Measurements from ENCODE around the gene AFAP1. TPM values are rescaled to one million over a fixed set of nuclear protein-coding genes. Genes with fewer than 3 reads are reported as not detected.

Gene AFAP1
- total RNA-seq, 2 donors from 2014 or later: 29.7 to 43.9 TPM

DNA sequence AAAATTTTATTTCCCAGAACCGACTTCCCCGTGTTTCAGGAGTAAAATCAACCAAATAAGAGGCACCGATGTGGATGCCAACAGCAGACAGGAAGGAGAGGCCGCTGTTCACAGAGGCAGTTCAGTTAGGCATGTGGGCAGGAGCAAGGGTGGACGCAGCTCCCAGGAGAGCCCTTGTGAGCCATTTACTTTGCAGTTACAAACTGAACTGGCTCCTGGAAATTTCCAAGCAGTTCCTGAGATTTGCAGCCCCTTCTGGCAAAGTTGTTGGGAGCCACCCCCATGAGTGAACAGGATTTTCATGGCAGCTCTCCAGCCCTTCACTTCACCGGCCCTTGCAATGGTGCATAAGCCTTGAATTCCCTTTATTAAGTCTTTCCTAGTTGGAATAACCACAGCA lies 189.1 kb downstream of the AFAP1 start:
- no peaks in the 10 kb centered on the region for H3K4me1 ChIP-seq
- intact Hi-C loops (cut with DNase I): no loop called here
- TF ChIP-seq, protein P1, sequence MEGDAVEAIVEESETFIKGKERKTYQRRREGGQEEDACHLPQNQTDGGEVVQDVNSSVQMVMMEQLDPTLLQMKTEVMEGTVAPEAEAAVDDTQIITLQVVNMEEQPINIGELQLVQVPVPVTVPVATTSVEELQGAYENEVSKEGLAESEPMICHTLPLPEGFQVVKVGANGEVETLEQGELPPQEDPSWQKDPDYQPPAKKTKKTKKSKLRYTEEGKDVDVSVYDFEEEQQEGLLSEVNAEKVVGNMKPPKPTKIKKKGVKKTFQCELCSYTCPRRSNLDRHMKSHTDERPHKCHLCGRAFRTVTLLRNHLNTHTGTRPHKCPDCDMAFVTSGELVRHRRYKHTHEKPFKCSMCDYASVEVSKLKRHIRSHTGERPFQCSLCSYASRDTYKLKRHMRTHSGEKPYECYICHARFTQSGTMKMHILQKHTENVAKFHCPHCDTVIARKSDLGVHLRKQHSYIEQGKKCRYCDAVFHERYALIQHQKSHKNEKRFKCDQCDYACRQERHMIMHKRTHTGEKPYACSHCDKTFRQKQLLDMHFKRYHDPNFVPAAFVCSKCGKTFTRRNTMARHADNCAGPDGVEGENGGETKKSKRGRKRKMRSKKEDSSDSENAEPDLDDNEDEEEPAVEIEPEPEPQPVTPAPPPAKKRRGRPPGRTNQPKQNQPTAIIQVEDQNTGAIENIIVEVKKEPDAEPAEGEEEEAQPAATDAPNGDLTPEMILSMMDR (IDR thresholded peaks at IDR 0.05): no peak
- no peak for DNase-seq
- no peak overlapping the region for H3K27ac ChIP-seq
- no peaks in the 10 kb centered on the region for H3K9me3 ChIP-seq
- no peaks in the 10 kb centered on the region for H3K27me3 ChIP-seq
- no peak overlapping the region for H3K9ac ChIP-seq (ENCODE audit: low read depth in 2 of 2, low read length in 2 of 2)
- H3K36me3 ChIP-seq: no peaks in the 10 kb centered on the region
- no peak overlapping the region for H3K4me3 ChIP-seq

DNA sequence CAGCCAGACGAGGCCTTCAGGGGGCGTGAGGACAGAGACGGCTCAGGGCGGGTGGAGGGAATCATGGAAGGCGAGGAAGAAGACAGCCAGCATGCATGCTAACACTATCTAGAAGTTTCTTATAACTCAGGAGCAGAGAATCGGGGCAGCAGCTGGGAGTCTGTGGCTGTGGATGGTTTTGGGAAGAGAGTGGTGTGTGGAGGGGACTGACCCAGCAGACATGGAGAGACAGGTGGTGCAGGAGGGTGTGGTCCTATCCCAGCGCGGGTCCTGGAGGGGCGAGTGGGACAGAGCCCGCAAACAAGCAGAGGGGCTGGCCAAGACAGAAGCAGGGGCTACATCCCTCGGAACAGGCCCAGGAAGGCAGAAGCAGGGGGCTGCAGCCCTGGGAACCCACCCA lies 192.1 kb downstream of the AFAP1 start:
- no peak overlapping the region for H3K4me3 ChIP-seq
- no peak overlapping the region for H3K9ac ChIP-seq (ENCODE audit: low read depth in 2 of 2, low read length in 2 of 2)
- no peak overlapping the region for H3K27ac ChIP-seq
- TF ChIP-seq, protein P1 (IDR thresholded peaks at IDR 0.05): no peak
- H3K27me3 ChIP-seq: no peaks in the 10 kb centered on the region
- intact Hi-C loops (cut with DNase I): no loop called here
- DNase-seq: no peak
- no peaks in the 10 kb centered on the region for H3K9me3 ChIP-seq
- H3K4me1 ChIP-seq: no peaks in the 10 kb centered on the region
- H3K36me3 ChIP-seq: no peaks in the 10 kb centered on the region

DNA sequence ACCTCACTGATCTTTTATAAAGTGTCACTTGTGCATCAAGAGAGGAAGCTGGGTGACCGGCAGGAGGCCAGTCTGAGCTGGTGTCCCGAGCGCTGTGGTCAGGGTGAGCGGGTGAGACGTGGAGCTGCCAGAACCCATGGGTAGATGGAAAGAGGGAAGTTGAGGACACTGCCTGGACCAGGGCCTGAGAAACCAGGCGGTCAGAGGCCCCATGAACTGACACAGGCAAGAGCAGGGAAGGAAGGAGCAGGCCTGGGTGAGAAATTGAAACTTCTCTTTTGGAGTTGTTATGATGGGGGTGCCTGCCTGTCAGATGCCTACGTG lies 192.6 kb downstream of the AFAP1 start:
- Histone ChIP-seq H3K4me1 (no peaks in the 10 kb centered on the region), H3K27ac (no peak overlapping the region), H3K9me3 (no peaks in the 10 kb centered on the region), H3K9ac (ENCODE audit: low read depth in 2 of 2, low read length in 2 of 2) (no peak overlapping the region), H3K36me3 (no peaks in the 10 kb centered on the region), H3K27me3 (no peaks in the 10 kb centered on the region), H3K4me3 (no peak overlapping the region)
- intact Hi-C loops (cut with DNase I): no loop called here
- no peak for DNase-seq
- TF ChIP-seq, protein P1 (IDR thresholded peaks at IDR 0.05): no peak

DNA sequence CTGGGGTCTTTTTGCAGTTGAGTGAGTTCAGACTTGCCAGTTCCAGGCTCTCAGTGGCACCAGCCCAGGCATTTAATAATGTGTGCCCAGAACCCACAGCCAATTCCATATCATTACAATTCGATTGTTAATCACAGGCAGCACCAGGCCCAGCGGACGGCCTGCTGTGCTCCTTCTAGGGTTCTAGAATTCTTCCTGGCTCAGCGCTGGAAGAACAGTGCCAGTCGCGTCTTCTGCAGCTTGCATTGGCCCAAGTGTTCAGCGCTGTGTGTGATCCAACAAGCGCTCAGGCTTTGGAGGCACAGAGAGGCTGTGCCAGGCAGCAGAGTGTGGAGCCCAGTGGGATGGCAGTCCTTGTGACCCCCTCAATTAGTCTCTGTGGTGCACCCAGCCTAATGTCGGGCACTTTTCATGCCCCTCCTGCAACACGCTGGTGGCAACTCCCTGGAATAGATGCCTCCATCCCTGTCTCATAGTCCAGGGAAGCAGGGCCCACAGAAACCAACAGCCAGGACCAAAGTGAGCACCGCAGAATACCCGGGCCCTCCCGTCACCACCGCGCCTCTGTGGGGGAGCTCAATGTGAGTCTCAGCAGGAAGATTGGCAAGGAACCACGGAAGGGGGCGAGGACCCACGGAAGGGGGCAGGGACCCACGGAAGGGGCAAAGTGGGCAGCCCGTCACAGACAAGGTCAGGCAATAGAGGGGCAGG lies 193.2 kb downstream of the AFAP1 start:
- intact Hi-C loops (cut with DNase I): no loop called here
- Histone ChIP-seq H3K9me3 (no peaks in the 10 kb centered on the region), H3K27me3 (no peaks in the 10 kb centered on the region), H3K36me3 (no peaks in the 10 kb centered on the region), H3K9ac (ENCODE audit: low read depth in 2 of 2, low read length in 2 of 2) (no peak overlapping the region), H3K27ac (no peak overlapping the region), H3K4me1 (no peaks in the 10 kb centered on the region), H3K4me3 (no peak overlapping the region)
- TF ChIP-seq, protein P1 (IDR thresholded peaks at IDR 0.05): no peak
- DNase-seq: no peak

DNA sequence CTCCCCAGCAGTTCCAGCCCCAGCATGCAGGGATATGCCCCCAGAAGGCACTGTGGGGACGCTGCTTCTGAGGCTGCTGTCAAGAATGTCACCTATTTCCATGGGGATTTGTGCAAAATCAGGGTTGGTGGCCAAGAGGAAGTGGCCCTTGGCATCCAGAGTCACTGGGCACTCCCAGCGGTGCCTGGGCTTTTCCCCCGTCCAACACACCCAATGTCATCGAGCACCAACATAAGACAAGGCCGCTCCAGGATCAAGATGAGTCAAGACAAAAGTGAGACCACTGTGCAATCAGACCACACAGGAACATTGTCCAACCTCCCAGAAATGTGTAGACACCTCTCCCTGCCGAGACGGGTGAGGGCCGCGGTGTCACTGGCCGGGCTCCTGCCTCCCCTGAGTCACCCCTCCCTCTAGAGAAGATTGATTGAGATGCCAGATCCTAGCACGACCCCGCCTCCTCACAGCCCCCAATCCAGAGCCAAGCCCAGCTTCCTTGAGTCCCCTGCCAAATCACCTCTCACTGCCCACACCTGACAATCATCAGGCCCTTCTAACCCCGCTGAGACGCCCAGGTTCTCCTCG lies 194.3 kb downstream of the AFAP1 start:
- Histone ChIP-seq H3K4me1 (no peaks in the 10 kb centered on the region), H3K36me3 (no peaks in the 10 kb centered on the region), H3K27ac (no peak overlapping the region), H3K9me3 (no peaks in the 10 kb centered on the region), H3K4me3 (no peak overlapping the region), H3K9ac (ENCODE audit: low read depth in 2 of 2, low read length in 2 of 2) (no peak overlapping the region), H3K27me3 (no peaks in the 10 kb centered on the region)
- TF ChIP-seq, protein P1 (IDR thresholded peaks at IDR 0.05): no peak
- intact Hi-C loops (cut with DNase I): no loop called here
- DNase-seq: no peak

Data from colonic mucosa (tissue), 4 donors.